Mesothelial cell of epicardium (in vitro differentiated cells): ENCODE results near the gene EIF4E2. TPM values are rescaled to one million over a fixed set of nuclear protein-coding genes. Genes with fewer than 3 reads are reported as not detected.

ENCODE experiments used
- DNase-seq, 2 experiments: peaks; one replicate each; pipeline ENCODE4 v3.0.0; 2021; ENCODE audit warnings: low spot score in 2 of 2; ENCODE audit not compliant: unreplicated experiment in 2 of 2
- H3K27ac Mint-ChIP-seq: 2 replicates; pipeline ENCODE4 v1.8.0; 2021; ENCODE audit warnings: mixed read lengths
- H3K27me3 Mint-ChIP-seq: 2 replicates; pipeline ENCODE4 v1.8.0; 2021; ENCODE audit warnings: low read depth, mixed read lengths
- H3K36me3 Mint-ChIP-seq: 2 replicates; pipeline ENCODE4 v1.8.0; 2021; ENCODE audit warnings: mixed read lengths
- H3K4me1 Mint-ChIP-seq: 2 replicates; pipeline ENCODE4 v1.8.0; 2021; ENCODE audit warnings: mixed read lengths
- H3K4me3 Mint-ChIP-seq: 2 replicates; pipeline ENCODE4 v1.8.0; 2021; ENCODE audit warnings: mild to moderate bottlenecking, moderate library complexity, mixed read lengths
- H3K9me3 Mint-ChIP-seq: 2 replicates; pipeline ENCODE4 v1.8.0; 2021; ENCODE audit warnings: mixed read lengths
- total RNA-seq: library from RNA; stranded (reverse); gene quantifications from 3 replicates; pipeline ENCODE4 v1.2.1, GENCODE V29; 2021
- TF ChIP-seq, protein P1 (sequence below): fragments of 200-600 bp; sonication (generic); IDR thresholded peaks from one replicate; pipeline ENCODE4 v1.5.0; 2021; ENCODE audit warnings: antibody characterized with exemption; ENCODE audit not compliant: unreplicated experiment

EIF4E2 gene
- total RNA-seq, 1 donor from 2014 or later = 72.5 TPM

DNA sequence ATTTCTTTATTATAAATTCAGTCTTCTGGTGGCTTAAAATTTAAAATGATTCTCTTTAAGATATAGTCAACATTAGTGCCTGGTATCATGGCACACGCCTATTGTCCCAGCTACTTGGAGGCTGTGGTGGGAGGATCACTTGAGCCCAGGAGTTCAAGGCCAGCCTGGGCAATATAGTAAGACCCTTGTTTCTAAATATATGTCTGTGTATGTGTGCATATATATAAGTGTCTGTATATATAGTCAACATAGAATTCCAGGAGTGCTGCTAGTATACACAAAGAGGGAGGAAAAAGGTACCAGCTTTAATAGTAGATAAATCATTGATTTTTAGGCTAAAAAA, 24.9 kb downstream of the EIF4E2 start:
- Mint-ChIP-seq H3K4me3 (no peak overlapping the region), H3K36me3 (peaks cover 16% of the 10 kb centered on the region), H3K9me3 (no peaks in the 10 kb centered on the region), H3K4me1 (peaks cover 5% of the 10 kb centered on the region), H3K27me3 (no peaks in the 10 kb centered on the region), H3K27ac (no peak overlapping the region)
- DNase-seq = no peak
- TF ChIP-seq, protein P1, sequence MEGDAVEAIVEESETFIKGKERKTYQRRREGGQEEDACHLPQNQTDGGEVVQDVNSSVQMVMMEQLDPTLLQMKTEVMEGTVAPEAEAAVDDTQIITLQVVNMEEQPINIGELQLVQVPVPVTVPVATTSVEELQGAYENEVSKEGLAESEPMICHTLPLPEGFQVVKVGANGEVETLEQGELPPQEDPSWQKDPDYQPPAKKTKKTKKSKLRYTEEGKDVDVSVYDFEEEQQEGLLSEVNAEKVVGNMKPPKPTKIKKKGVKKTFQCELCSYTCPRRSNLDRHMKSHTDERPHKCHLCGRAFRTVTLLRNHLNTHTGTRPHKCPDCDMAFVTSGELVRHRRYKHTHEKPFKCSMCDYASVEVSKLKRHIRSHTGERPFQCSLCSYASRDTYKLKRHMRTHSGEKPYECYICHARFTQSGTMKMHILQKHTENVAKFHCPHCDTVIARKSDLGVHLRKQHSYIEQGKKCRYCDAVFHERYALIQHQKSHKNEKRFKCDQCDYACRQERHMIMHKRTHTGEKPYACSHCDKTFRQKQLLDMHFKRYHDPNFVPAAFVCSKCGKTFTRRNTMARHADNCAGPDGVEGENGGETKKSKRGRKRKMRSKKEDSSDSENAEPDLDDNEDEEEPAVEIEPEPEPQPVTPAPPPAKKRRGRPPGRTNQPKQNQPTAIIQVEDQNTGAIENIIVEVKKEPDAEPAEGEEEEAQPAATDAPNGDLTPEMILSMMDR = no peak

DNA sequence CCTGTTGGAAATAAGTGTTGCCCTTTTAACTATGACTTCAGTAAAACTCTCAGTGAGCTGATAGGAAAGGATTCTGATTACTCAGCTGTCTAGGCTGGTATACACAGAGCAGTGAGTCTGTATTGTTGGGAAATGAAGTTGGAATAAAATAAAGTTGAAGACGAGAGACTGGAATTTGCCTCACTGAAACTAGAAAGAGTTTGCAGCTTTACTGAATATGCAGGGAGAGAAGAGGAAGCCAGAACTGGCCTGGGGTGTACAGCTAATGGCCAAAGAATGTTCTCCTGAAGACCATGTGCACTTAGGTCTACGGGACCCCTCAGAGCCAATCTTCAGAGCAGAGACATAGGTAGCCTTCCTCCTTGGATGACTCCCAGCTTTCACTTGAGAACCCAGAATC, 26.5 kb downstream of the EIF4E2 start:
- no peak overlapping the region for H3K27ac Mint-ChIP-seq

DNA sequence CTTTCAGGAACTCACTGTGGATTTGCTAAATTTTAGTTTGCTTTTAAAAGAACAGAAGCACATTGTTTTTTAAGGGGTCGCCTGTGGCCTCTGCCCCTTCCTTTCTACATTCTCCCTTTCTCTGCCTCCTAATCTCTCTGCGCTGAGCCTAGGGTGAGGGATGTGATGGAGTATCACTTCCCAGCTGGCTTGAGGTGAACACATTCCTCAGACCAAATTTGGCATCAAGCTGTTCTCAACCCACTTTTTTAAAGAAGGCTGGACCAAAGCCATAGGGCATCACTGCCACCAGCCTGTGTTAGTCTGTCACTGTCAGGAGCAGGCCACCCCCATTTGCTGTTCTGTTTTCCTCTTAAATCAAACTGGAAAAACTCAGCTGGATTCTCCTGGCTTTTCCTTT, 27.4 kb downstream of the EIF4E2 start:
- H3K36me3 Mint-ChIP-seq = peaks cover 33% of the 10 kb centered on the region
- H3K4me1 Mint-ChIP-seq = no peaks in the 10 kb centered on the region
- no peaks in the 10 kb centered on the region for H3K27me3 Mint-ChIP-seq
- no peak for DNase-seq
- TF ChIP-seq, protein P1 = no peak
- H3K4me3 Mint-ChIP-seq = no peak overlapping the region
- H3K9me3 Mint-ChIP-seq = no peaks in the 10 kb centered on the region
- no peak overlapping the region for H3K27ac Mint-ChIP-seq

More for the DNA sequence above, 26.5 kb downstream of the EIF4E2 start:
- Mint-ChIP-seq H3K4me3 (no peak overlapping the region), H3K36me3 (peaks cover 28% of the 10 kb centered on the region), H3K27me3 (no peaks in the 10 kb centered on the region), H3K4me1 (no peaks in the 10 kb centered on the region), H3K9me3 (no peaks in the 10 kb centered on the region)
- TF ChIP-seq, protein P1 = no peak
- no peak for DNase-seq

DNA sequence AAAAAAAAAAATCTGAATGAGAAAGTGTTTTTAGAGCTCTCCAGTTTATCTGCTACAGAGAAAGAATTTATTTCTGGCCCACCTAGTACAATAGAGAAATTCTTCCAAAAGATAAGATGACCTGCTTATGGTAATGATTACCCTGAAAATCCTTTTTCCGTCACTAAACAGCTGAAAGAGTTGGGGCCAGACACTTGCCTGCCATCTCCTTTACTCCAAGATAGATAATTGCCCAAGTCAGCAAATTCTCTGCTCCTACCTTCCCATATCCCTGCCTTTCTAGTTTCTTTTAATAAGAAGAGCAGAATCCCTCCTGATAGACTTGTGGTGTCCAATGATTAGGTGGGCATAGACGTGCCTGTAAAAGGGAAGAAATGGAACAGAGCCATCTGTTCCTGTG, 28.1 kb downstream of the EIF4E2 start:
- Mint-ChIP-seq H3K4me1 (no peaks in the 10 kb centered on the region), H3K36me3 (peaks cover 38% of the 10 kb centered on the region), H3K27ac (no peak overlapping the region), H3K4me3 (no peak overlapping the region), H3K27me3 (no peaks in the 10 kb centered on the region), H3K9me3 (no peaks in the 10 kb centered on the region)
- no peak for DNase-seq
- TF ChIP-seq, protein P1 = no peak

DNA sequence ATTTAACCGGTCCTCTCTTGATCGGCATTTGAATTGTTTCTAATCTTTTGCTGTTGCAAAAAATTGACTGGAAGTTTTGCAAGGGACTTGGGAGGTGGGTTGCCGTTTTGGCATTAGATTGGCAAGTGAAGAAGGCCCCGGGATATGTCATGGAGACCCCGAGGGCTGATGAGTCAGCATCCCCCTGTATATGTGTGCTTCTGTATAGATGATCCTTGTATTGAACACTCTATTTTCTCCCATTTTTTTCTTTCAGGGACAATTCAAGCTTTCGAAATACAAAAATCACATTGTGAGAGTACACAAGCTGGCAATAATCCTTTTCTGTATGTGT, 30.1 kb downstream of the EIF4E2 start:
- Mint-ChIP-seq H3K36me3 (peaks cover 48% of the 10 kb centered on the region), H3K4me1 (no peaks in the 10 kb centered on the region), H3K27me3 (no peaks in the 10 kb centered on the region), H3K4me3 (no peak overlapping the region), H3K9me3 (peaks cover 11% of the 10 kb centered on the region), H3K27ac (no peak overlapping the region)
- TF ChIP-seq, protein P1 = no peak
- DNase-seq = no peak

DNA sequence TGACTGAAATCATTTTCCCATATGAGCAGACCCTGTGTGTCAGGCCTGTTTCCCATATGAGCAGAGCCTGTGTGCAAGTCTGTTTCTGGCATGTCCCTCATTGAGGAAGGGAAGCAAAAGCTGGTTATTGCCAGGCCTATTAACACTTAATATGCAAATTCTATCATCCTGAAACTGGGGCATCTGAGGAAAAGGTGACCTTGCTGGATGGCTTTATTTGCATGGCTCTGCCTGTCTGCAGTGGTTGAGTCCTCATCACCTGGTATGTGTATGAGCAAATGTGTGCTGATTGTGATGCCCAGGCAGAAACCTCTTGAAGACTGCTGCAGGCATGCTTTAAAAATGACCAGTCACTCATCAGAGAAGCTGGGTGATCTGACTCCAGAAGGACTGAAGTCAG, 31.2 kb downstream of the EIF4E2 start:
- H3K9me3 Mint-ChIP-seq = peaks cover 11% of the 10 kb centered on the region
- no peak overlapping the region for H3K4me3 Mint-ChIP-seq
- H3K27me3 Mint-ChIP-seq = no peaks in the 10 kb centered on the region
- no peak overlapping the region for H3K27ac Mint-ChIP-seq
- TF ChIP-seq, protein P1 = no peak
- H3K36me3 Mint-ChIP-seq = peaks cover 43% of the 10 kb centered on the region
- H3K4me1 Mint-ChIP-seq = no peaks in the 10 kb centered on the region
- no peak for DNase-seq
